Measurements from ENCODE around the gene FHIT. TPM values are rescaled to one million over a fixed set of nuclear protein-coding genes. Genes with fewer than 3 reads are reported as not detected.

The FHIT gene
- total and polyA plus RNA-seq, 4 donors, result 2.1 to 14.7 (median 6.6) TPM

- H3K9me3 ChIP-seq (ENCODE audit: control insufficient read depth in 4 of 4, low read length in 3 of 4), result no peaks in the 10 kb centered on the region
- WGBS, result 7% methylated on average over 1 of the region's 1 CpG
- H3K4me3 ChIP-seq (ENCODE audit: low read depth in 1 of 3, low read length in 3 of 3), result no peak overlapping the region
- no peak overlapping the region for H3K9ac ChIP-seq (ENCODE audit: low read depth in 1 of 2, low read length in 2 of 2)
- no peak overlapping the region for H3K27ac ChIP-seq (ENCODE audit: low read depth in 1 of 2, low read length in 2 of 2)
- no peak for TF ChIP-seq FOXA1 (IDR thresholded peaks at IDR 0.05)
- no peak for TF ChIP-seq TAF1 (conservative IDR thresholded peaks at IDR 0.05)
- no peak for TF ChIP-seq HNF4A (conservative IDR thresholded peaks at IDR 0.05)
- no peak for TF ChIP-seq SP1 (IDR thresholded peaks at IDR 0.05)
- TF ChIP-seq FOXA2 (IDR thresholded peaks at IDR 0.05), result no peak
- no peak for TF ChIP-seq ZBTB33 (IDR thresholded peaks at IDR 0.05)
- no peak for TF ChIP-seq HNF4G (IDR thresholded peaks at IDR 0.05)
- no peak for TF ChIP-seq MAX (IDR thresholded peaks at IDR 0.05)
- TF ChIP-seq EGR1 (IDR thresholded peaks at IDR 0.05; ENCODE audit: low read depth in 2 of 2), result no peak
- no peak for TF ChIP-seq YY1 (IDR thresholded peaks at IDR 0.05)
- TF ChIP-seq CTCF (IDR thresholded peaks at IDR 0.05; ENCODE audit: low read depth, low read length, missing input control), result no peak
- no peak for TF ChIP-seq ATF3 (IDR thresholded peaks at IDR 0.05)
- no peak for TF ChIP-seq JUND (IDR thresholded peaks at IDR 0.05)
- H3K27me3 ChIP-seq (ENCODE audit: control insufficient read depth in 4 of 4, insufficient read depth in 4 of 4, low read length in 3 of 4), result no peaks in the 10 kb centered on the region
- no peak for DNase-seq (ENCODE audit: low spot score)
- no peaks in the 10 kb centered on the region for H3K36me3 ChIP-seq (ENCODE audit: control insufficient read depth in 4 of 4, insufficient read depth in 3 of 4, low read depth in 1 of 4, low read length in 3 of 4)
- H3K4me1 ChIP-seq (ENCODE audit: control insufficient read depth in 4 of 4, insufficient read depth in 4 of 4, low read length in 3 of 4), result no peaks in the 10 kb centered on the region
Measured at GRCh38 chr3:60199306-60199705, 1051.9 kb downstream of the FHIT start.

- Histone ChIP-seq H3K36me3 (ENCODE audit: control insufficient read depth in 4 of 4, insufficient read depth in 3 of 4, low read depth in 1 of 4, low read length in 3 of 4) (no peaks in the 10 kb centered on the region), H3K27ac (ENCODE audit: low read depth in 1 of 2, low read length in 2 of 2) (no peak overlapping the region), H3K9me3 (ENCODE audit: control insufficient read depth in 4 of 4, low read length in 3 of 4) (no peaks in the 10 kb centered on the region), H3K9ac (ENCODE audit: low read depth in 1 of 2, low read length in 2 of 2) (no peak overlapping the region), H3K27me3 (ENCODE audit: control insufficient read depth in 4 of 4, insufficient read depth in 4 of 4, low read length in 3 of 4) (no peaks in the 10 kb centered on the region), H3K4me1 (ENCODE audit: control insufficient read depth in 4 of 4, insufficient read depth in 4 of 4, low read length in 3 of 4) (no peaks in the 10 kb centered on the region), H3K4me3 (ENCODE audit: low read depth in 1 of 3, low read length in 3 of 3) (no peak overlapping the region)
- WGBS, result 93% methylated on average over 5 of the region's 5 CpGs
- DNase-seq (ENCODE audit: low spot score), result no peak
- TF ChIP-seq RXRA (IDR thresholded peaks at IDR 0.05), result no peak
- no peak for TF ChIP-seq TAF1 (conservative IDR thresholded peaks at IDR 0.05)
- TF ChIP-seq HNF4G (IDR thresholded peaks at IDR 0.05), result no peak
- TF ChIP-seq MAX (IDR thresholded peaks at IDR 0.05), result no peak
- no peak for TF ChIP-seq HNF4A (conservative IDR thresholded peaks at IDR 0.05)
- no peak for TF ChIP-seq FOXA2 (IDR thresholded peaks at IDR 0.05)
- no peak for TF ChIP-seq SP1 (IDR thresholded peaks at IDR 0.05)
- TF ChIP-seq CTCF (IDR thresholded peaks at IDR 0.05; ENCODE audit: low read depth, low read length, missing input control), result no peak
- no peak for TF ChIP-seq EGR1 (IDR thresholded peaks at IDR 0.05; ENCODE audit: low read depth in 2 of 2)
- no peak for TF ChIP-seq JUND (IDR thresholded peaks at IDR 0.05)
- no peak for TF ChIP-seq YY1 (IDR thresholded peaks at IDR 0.05)
- TF ChIP-seq NR2F2 (IDR thresholded peaks at IDR 0.05), result no peak
- no peak for TF ChIP-seq RAD21 (IDR thresholded peaks at IDR 0.05)
- no peak for TF ChIP-seq REST (IDR thresholded peaks at IDR 0.05)
- TF ChIP-seq ZBTB33 (IDR thresholded peaks at IDR 0.05), result no peak
- no peak for TF ChIP-seq ATF3 (IDR thresholded peaks at IDR 0.05)
Measured at GRCh38 chr3:60198179-60198720, 1053.0 kb downstream of the FHIT start.

Measured in liver (tissue), 9 donors.